D721Med (cell line): ENCODE results near the gene GALE.

Experiments used
- DNase-seq: peaks from one replicate; pipeline ENCODE4 v3.0.0; 2011; ENCODE audit warnings: low spot score; ENCODE audit not compliant: insufficient read length
- FAIRE-seq: peaks from 2 replicates; lab custom pipeline; 2011; peaks lifted over from hg19 to GRCh38; lab: Jason Lieb, UNC
- CTCF ChIP-seq: IDR thresholded peaks from 2 replicates; pipeline ENCODE4 v1.5.1; 2012; ENCODE audit warnings: mild to moderate bottlenecking, control low read depth; ENCODE audit not compliant: insufficient read depth; ENCODE audit errors: missing control alignments

Gene GALE

GRCh38 chr1:23752909-23753308, 47.6 kb downstream of the GALE start:
- DNase-seq = no peak
- no peak for TF ChIP-seq CTCF
- no peak for FAIRE-seq

GRCh38 chr1:23751815-23752200, 48.7 kb downstream of the GALE start:
- FAIRE-seq (no peak), DNase-seq (no peak)
- no peak for TF ChIP-seq CTCF

GRCh38 chr1:23751050-23751814, 49.3 kb downstream of the GALE start:
- no peak for FAIRE-seq
- TF ChIP-seq CTCF = peak; percentile 63
- DNase-seq = no peak

GRCh38 chr1:23748016-23748415, 52.5 kb downstream of the GALE start:
- DNase-seq = no peak
- no peak for FAIRE-seq
- no peak for TF ChIP-seq CTCF
